Uterus (tissue), 2 donors: ENCODE measurements around the gene PHF13.

Experiments used
- POLR2A ChIP-seq, 2 donors: fragments of 450-650 bp; IDR thresholded peaks; one replicate each; pipeline ENCODE4 v1.6.1; 2016; ENCODE audit warnings: antibody characterized with exemption in 2 of 2, mild to moderate bottlenecking in 1 of 2, moderate library complexity in 1 of 2
- TF ChIP-seq, protein P1 (sequence below), 4 experiments: fragments of 200-600 bp in 2 of 4; fragments of 450-650 bp in 2 of 4; sonication (generic) in 2 of 4; IDR thresholded peaks; one replicate each; pipeline ENCODE4 v1.5.1; 2016 to 2019; ENCODE audit warnings: antibody characterized with exemption in 4 of 4, mild to moderate bottlenecking in 2 of 4, moderate library complexity in 1 of 4

DNA sequence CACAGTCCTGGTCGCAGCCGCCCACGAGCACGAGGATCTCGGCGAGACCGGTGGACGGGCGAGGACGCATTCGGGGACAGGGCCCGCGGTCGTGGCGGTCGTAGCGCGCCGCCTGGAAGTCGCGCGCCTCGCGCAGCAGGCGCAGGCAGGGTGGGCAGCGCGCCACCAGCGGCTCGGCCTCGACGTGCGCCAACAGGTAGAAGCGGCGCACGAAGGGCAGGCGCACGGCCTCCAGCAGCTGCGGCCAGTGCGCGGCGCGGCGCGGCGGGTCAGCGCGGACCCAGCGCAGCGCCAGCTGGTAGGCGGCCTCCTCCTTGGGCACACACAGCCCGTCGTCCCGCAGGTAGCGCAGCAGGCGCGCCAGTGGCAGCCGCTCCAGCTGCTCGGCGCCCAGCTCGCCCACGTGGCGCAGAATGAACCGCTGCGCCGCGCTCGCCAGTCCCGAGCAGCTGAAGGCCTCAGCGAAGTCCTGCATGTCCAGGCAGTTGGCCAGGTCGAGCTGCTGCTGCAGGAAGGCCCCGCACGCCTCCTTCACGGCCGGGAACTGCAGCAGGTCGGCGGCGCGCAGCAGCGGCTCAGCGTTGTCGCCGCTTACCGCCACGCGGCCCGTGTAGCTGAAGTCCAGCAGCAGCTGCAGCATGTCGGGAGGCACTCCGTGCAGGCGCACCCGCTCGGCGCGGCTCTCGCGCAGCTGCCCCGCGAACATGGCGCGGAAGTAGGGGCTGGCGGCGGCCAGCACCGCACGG is 11.4 kb upstream of the PHF13 start:
- TF ChIP-seq, protein P1, sequence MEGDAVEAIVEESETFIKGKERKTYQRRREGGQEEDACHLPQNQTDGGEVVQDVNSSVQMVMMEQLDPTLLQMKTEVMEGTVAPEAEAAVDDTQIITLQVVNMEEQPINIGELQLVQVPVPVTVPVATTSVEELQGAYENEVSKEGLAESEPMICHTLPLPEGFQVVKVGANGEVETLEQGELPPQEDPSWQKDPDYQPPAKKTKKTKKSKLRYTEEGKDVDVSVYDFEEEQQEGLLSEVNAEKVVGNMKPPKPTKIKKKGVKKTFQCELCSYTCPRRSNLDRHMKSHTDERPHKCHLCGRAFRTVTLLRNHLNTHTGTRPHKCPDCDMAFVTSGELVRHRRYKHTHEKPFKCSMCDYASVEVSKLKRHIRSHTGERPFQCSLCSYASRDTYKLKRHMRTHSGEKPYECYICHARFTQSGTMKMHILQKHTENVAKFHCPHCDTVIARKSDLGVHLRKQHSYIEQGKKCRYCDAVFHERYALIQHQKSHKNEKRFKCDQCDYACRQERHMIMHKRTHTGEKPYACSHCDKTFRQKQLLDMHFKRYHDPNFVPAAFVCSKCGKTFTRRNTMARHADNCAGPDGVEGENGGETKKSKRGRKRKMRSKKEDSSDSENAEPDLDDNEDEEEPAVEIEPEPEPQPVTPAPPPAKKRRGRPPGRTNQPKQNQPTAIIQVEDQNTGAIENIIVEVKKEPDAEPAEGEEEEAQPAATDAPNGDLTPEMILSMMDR (IDR thresholded peaks at IDR 0.05) = no peak
- TF ChIP-seq POLR2A (IDR thresholded peaks at IDR 0.05) = no peak
